Large intestine (tissue), 3 donors: ENCODE measurements around the gene DUSP6. TPM values are rescaled to one million over a fixed set of nuclear protein-coding genes. Genes with fewer than 3 reads are reported as not detected.

ENCODE experiments used
- DNase-seq, 2 donors: peaks; one replicate each; pipeline versions ENCODE4 v3.0.0 to v3.0.0-alpha.2; 2013
- H3K27ac ChIP-seq: one replicate; pipeline ENCODE4 v1.5.1; 2013; ENCODE audit warnings: low read length
- H3K27me3 ChIP-seq: 2 replicates; pipeline ENCODE4 v1.6.1; 2013; ENCODE audit warnings: low read length; ENCODE audit not compliant: control insufficient read depth, insufficient read depth
- H3K36me3 ChIP-seq: 2 replicates; pipeline ENCODE4 v1.6.1; 2013; ENCODE audit warnings: low read length; ENCODE audit not compliant: control insufficient read depth, insufficient read depth
- H3K4me1 ChIP-seq: one replicate; pipeline ENCODE4 v1.6.1; 2013; ENCODE audit warnings: low read length; ENCODE audit not compliant: control insufficient read depth, insufficient read depth
- H3K4me3 ChIP-seq: one replicate; pipeline ENCODE4 v1.5.1; 2013; ENCODE audit warnings: low read length
- H3K9me3 ChIP-seq: one replicate; pipeline ENCODE4 v1.6.1; 2013; ENCODE audit warnings: mild to moderate bottlenecking, low read depth, low read length, moderate library complexity; ENCODE audit not compliant: control insufficient read depth
- WGBS: methylation state at CpG from one replicate; pipeline ENCODE4 v1.1.5; 2013; ENCODE audit warnings: low lambda C conversion rate; ENCODE audit not compliant: insufficient coverage; 5-methylcytosine and 5-hydroxymethylcytosine counted together
- polyA plus RNA-seq: library from polyadenylated mRNA; unstranded; fragments of 120-200 nt; gene quantifications from one replicate; pipeline ENCODE4 v1.2.1, GENCODE V29; 2013

DUSP6 gene
- polyA plus RNA-seq, 1 donor = 135 TPM

- peaks cover 6% of the 10 kb centered on the region for H3K4me1 ChIP-seq
- H3K27ac ChIP-seq = no peak overlapping the region
- WGBS = 100% methylated on average over 1 of the region's 3 CpGs
- H3K4me3 ChIP-seq = no peak overlapping the region
- H3K9me3 ChIP-seq = no peaks in the 10 kb centered on the region
- no peaks in the 10 kb centered on the region for H3K36me3 ChIP-seq
- DNase-seq = no peak
- no peaks in the 10 kb centered on the region for H3K27me3 ChIP-seq
Observed at GRCh38 chr12:89314060-89314761, 38.1 kb downstream of the DUSP6 start.

DNA sequence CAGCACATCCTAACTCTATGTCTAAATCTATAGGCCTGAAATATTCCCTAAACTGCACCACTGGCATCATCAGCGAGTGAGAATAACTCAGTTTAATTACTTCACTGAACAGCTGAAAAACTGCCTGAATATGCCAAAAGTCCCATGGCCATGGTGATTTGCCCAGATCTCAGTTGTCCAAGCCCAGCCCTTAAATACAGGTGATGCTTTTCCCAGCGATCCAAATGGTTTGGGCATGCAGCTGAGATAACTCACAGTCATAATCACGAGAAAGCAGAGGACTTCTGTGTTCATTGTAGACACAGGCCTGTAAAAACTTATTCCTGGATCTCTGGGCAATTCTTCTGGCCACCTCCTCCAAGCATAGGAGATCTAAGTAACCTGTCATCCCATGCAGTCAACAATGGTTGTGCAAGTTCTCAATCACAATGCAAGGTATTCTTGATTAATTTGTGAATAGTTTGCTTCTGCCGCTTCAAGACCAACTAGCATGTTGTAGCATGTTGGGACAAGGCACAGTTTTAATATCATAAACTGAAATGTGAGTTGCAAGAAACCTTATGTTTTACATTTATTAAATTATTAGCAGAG, 40.5 kb downstream of the DUSP6 start:
- H3K9me3 ChIP-seq = no peaks in the 10 kb centered on the region
- no peak for DNase-seq
- WGBS = 100% methylated on average over 1 of the region's 4 CpGs
- H3K27ac ChIP-seq = no peak overlapping the region
- H3K27me3 ChIP-seq = no peaks in the 10 kb centered on the region
- no peak overlapping the region for H3K4me3 ChIP-seq
- H3K36me3 ChIP-seq = no peaks in the 10 kb centered on the region
- peaks cover 3% of the 10 kb centered on the region for H3K4me1 ChIP-seq

DNA sequence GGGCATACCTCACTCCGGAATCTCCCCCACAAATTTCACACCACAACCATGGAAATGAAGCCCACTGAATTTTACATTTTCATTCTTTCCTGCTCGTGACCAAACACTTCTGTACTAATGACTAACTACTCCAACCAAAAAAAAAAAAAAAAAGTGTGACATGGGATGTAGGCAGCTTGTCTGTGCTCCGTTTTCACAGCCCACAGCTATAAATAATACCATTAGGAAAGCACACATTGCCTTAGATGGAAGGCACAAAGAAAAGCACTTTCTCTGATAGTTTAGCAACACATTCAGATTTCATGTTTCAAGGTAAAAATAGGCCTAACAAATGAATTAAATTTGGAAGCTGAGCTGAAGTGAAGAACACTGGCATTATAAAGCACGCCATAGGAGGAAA, 42.5 kb downstream of the DUSP6 start:
- H3K36me3 ChIP-seq = no peaks in the 10 kb centered on the region
- DNase-seq = no peak
- H3K27me3 ChIP-seq = no peaks in the 10 kb centered on the region
- H3K9me3 ChIP-seq = no peaks in the 10 kb centered on the region
- H3K27ac ChIP-seq = no peak overlapping the region
- H3K4me1 ChIP-seq = no peaks in the 10 kb centered on the region
- WGBS = 83% methylated on average over 2 of the region's 4 CpGs
- H3K4me3 ChIP-seq = no peak overlapping the region

GRCh38 chr12:89309440-89309802, 42.9 kb downstream of the DUSP6 start:
- Histone ChIP-seq H3K4me3 (no peak overlapping the region), H3K4me1 (no peaks in the 10 kb centered on the region), H3K9me3 (no peaks in the 10 kb centered on the region), H3K36me3 (no peaks in the 10 kb centered on the region), H3K27me3 (no peaks in the 10 kb centered on the region), H3K27ac (no peak overlapping the region)
- WGBS = no CpG with 5 or more reads among the region's 3 CpGs
- DNase-seq = no peak

- Histone ChIP-seq H3K4me3 (no peak overlapping the region), H3K4me1 (no peaks in the 10 kb centered on the region), H3K27me3 (no peaks in the 10 kb centered on the region), H3K36me3 (no peaks in the 10 kb centered on the region), H3K9me3 (peaks cover 3% of the 10 kb centered on the region), H3K27ac (no peak overlapping the region)
- WGBS = 75% methylated on average over 6 of the region's 9 CpGs
- no peak for DNase-seq
Observed at GRCh38 chr12:89307474-89308253, 44.6 kb downstream of the DUSP6 start.

DNA sequence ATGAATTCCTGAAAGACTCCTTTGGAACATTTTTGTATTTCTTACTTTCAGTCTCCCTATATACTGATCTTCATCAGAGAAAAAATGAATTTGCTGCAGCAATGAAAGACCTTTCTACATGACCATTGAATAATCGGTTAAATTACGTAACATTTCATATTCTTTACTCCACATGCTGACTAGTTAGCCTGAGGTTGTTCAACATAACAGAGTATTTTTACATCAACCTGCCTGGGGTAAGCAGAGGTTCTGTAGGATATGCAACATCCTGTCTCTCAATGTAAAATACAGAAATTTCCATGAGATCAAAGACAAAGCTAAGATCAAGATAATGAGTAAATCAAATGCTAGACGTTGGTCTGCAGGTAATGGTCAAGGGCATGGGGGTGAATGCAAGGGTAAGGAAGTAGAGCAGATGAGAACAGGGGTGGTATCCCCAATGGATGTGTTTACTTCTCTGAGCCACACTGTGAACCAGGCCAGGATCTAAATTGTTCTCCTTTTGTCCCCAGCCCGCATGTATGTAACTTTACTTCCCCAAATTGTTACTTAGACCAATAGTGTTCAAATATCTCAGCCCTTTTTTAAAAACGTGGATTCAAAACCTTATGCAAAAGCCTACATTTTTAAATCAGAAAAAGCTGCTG, 45.4 kb downstream of the DUSP6 start:
- no peaks in the 10 kb centered on the region for H3K36me3 ChIP-seq
- DNase-seq = no peak
- H3K9me3 ChIP-seq = peaks cover 3% of the 10 kb centered on the region
- no peaks in the 10 kb centered on the region for H3K4me1 ChIP-seq
- H3K4me3 ChIP-seq = no peak overlapping the region
- 100% methylated on average over 2 of the region's 5 CpGs for whole genome bisulfite sequencing
- no peak overlapping the region for H3K27ac ChIP-seq
- no peaks in the 10 kb centered on the region for H3K27me3 ChIP-seq

GRCh38 chr12:89305373-89305772, 46.9 kb downstream of the DUSP6 start:
- no peaks in the 10 kb centered on the region for H3K4me1 ChIP-seq
- WGBS = no CpG with 5 or more reads among the region's 1 CpG
- no peaks in the 10 kb centered on the region for H3K36me3 ChIP-seq
- no peak overlapping the region for H3K4me3 ChIP-seq
- no peak for DNase-seq
- no peak overlapping the region for H3K27ac ChIP-seq
- no peaks in the 10 kb centered on the region for H3K27me3 ChIP-seq
- peaks cover 3% of the 10 kb centered on the region for H3K9me3 ChIP-seq

DNA sequence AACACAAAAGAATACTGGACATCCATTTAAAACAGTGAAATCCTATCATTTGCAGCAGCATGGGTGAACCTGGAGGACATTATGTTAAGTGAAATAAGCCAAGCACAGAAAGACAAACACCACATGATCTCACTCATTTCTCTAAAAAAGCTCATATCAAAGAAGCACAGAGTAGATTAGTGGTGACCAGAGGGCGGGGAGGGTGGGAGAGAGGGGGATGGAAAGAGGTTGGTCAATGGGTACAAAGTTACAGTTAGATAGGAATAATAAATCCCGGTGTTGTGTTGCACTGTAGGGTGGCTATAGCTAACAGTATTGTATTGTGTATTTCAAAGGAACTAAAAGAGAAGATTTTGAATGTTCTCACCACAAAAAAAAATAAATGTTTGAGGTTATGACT, 52.4 kb downstream of the DUSP6 start:
- no peak for DNase-seq
- peaks cover 3% of the 10 kb centered on the region for H3K9me3 ChIP-seq
- WGBS = no CpG with 5 or more reads among the region's 2 CpGs
- no peaks in the 10 kb centered on the region for H3K36me3 ChIP-seq
- H3K4me1 ChIP-seq = no peaks in the 10 kb centered on the region
- H3K27ac ChIP-seq = no peak overlapping the region
- no peaks in the 10 kb centered on the region for H3K27me3 ChIP-seq
- no peak overlapping the region for H3K4me3 ChIP-seq

GRCh38 chr12:89299417-89299816, 52.9 kb downstream of the DUSP6 start:
- no peaks in the 10 kb centered on the region for H3K4me1 ChIP-seq
- H3K4me3 ChIP-seq = no peak overlapping the region
- DNase-seq = no peak
- H3K27me3 ChIP-seq = no peaks in the 10 kb centered on the region
- H3K36me3 ChIP-seq = no peaks in the 10 kb centered on the region
- H3K27ac ChIP-seq = no peak overlapping the region
- peaks cover 3% of the 10 kb centered on the region for H3K9me3 ChIP-seq
